Stimulated activated CD8-positive, alpha-beta memory T cell treated with anti-CD3 and anti-CD28 coated beads, Interleukin-7, amount 100 ng/mL, for 24 hours (primary cell): ENCODE data around the gene ABAT.
"Not testable (repeated sequence)": the region's sequence is repeated elsewhere in the genome, so short reads cannot be mapped to it uniquely, and the experiment has no call there.

Experiments
- DNase-seq: peaks from one replicate; pipeline ENCODE4 v3.0.0-alpha.2; 2020; ENCODE audit warnings: low read depth

ABAT gene

GRCh38 chr16:8742068-8742467 lies 67.7 kb downstream of the ABAT start:
- no peak for DNase-seq

GRCh38 chr16:8748944-8749343 lies 74.5 kb downstream of the ABAT start:
- not testable (repeated sequence) for DNase-seq

GRCh38 chr16:8751481-8752311 lies 77.3 kb downstream of the ABAT start:
- no peak for DNase-seq

- DNase-seq: no peak
These were observed 78.3 kb downstream of the ABAT start for GRCh38 chr16:8752706-8753105.

DNA sequence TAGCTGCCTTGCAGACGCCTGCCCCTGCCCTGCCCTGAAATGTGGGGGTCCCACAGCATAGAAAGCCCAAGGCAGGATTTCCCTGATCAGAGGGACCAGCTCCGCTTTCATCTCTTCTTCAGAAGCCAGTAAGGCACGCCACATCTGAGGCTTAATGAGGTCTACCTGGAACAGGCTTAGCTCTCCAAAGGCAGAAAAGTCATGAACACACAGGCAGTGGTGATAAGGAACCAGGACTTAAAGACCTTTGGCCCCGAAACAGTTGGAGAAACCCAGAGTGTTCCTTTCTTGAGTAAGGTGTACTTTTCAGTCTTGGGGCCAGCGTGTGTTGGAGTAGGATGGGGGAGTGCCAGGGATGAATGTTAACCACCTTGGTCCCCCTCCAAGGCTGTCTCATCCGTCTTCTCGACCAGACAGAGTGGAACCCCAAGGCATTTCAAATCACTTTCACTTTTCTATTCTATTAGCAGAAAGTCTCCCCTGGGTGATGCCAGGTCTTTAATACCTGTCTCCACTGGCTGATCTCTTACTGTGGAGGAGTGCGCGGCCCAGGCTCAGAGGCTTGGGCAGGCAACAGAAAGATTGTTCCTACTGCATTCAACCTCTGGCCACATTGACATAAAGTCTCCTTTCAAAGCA lies 79.1 kb downstream of the ABAT start:
- no peak for DNase-seq

DNA sequence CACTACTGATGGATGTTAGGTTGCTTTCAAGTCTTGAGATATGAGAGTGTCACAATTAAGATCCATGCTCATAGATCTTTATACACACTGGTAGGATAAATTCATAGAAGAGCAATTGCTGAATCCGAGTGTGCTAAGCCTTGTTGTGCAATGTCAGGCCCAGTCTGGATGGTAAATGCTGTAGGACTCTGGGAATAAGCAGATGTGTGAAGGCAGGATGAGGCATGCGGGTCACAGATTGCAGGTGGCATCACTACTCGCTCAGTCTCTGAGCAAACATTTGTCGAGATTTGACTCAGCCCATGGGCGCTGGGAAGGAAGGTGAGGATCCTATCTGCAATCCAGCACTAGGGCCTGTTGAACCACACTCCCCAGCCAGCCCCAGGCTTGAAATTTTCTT lies 82.3 kb downstream of the ABAT start:
- DNase-seq: no peak

- no peak for DNase-seq
These were observed 83.6 kb downstream of the ABAT start for GRCh38 chr16:8758022-8758421.

GRCh38 chr16:8760021-8760420 lies 85.6 kb downstream of the ABAT start:
- DNase-seq: no peak

DNA sequence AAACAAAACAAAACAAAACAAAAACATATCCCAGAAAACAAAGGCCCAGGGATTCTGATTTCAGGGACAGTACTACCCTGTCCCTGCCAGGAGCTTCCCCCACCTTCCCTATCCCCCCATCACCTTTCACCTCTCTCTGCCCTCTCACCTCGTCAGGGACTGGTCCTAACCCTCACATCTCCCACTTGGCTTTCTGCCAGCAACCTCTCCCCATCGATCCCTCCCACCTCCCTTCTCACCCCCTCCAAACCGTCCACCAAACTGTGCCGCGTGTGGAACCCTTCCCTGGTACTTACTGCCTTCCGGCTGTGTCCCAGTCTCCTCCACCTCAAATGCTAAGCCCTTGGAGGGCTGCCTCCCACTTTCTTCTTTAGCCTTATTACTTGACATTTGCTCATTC lies 86.7 kb downstream of the ABAT start:
- no peak for DNase-seq

DNA sequence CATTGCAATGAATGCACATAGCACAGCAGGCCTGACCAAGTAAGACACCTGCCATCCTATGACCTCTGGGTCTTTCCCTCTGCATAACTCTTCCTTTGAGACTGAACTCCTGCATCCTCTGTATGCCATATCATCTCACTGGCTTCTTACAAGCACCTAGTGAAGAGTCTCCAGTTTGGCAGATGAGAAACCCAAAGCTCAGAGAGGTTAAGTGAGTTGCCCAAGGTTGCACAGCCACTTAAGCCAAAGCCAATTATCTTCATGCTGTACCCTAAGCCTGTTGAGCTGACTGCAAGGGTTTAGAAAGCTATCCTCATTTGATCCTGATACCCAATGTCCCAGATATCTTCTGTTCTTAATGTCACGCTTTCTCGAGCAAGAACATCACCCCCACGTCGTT lies 87.8 kb downstream of the ABAT start:
- DNase-seq: no peak

GRCh38 chr16:8763083-8763482 lies 88.7 kb downstream of the ABAT start:
- DNase-seq: no peak

- no peak for DNase-seq
These were observed 89.5 kb downstream of the ABAT start for GRCh38 chr16:8763899-8764298.

DNA sequence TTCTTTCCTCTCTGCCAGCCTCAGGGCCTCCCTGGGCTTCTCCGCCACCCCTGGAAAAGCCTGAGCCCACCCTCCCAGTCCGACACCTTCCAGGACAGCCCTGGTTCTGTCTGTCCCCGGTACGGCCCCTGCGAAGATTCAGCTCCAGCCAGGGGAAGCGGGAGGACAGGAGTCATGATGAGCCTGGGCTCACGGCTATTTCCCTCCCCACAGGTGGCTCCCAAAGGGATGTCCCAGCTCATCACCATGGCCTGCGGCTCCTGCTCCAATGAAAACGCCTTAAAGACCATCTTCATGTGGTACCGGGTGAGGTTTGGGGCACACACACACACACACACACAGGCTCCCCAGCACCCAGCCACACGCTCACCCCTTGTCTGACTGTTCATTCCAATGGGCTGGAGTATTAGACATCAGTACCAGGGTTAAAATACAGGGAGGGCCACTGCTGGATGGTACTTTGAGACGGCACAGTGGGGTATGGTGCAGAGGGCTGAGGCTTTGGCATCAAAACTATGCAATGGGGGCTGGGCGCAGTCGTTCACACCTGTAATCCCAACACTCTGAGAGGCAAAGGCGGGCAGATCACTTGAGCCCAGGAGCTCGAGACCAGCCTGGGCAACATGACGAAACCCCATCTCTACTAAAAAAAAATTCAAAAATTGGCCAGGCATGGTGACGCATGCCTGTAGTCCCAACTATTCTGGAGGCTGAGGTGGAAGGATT lies 90.3 kb downstream of the ABAT start:
- DNase-seq: no peak

- no peak for DNase-seq
These were observed 92.8 kb downstream of the ABAT start for GRCh38 chr16:8767176-8767575.

DNA sequence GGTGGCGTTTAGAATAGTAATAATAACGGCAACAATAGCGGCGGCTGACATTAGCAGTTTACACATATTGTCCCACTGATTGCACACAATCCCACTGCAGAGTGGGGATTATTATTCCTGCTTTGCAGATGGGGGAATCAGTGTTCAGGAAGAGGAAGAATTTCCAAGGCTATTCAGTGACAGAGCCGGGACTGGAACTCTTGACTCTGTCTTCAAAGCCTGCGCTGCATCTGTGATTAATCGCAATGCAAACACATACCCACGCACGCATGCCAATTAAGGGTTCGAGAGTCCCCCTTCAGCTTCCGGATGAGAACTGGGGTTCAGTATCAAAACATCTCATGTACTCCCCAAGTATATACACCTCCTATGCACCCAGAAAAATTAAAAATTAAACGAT lies 93.9 kb downstream of the ABAT start:
- no peak for DNase-seq

DNA sequence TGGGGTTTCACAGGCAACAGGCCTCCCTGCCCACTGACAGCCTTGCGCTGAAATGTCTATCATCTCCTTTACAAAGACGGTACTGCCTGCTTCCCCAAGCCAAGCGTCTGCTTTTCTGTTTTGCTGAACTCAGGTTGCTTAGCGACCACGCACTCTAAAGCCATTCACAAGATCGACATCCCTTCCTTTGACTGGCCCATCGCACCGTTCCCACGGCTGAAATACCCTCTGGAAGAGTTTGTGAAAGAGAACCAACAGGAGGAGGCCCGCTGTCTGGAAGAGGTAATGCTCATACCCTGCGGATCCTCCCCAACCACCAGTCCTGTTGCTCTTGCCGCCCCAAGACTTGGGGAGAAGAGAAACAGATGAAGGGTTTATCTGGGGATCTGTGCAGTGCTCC lies 94.3 kb downstream of the ABAT start:
- DNase-seq: no peak

GRCh38 chr16:8773537-8773936 lies 99.1 kb downstream of the ABAT start:
- DNase-seq: no peak

GRCh38 chr16:8774208-8774607 lies 99.8 kb downstream of the ABAT start:
- DNase-seq: no peak

GRCh38 chr16:8775359-8775758 lies 100.9 kb downstream of the ABAT start:
- DNase-seq: no peak

DNA sequence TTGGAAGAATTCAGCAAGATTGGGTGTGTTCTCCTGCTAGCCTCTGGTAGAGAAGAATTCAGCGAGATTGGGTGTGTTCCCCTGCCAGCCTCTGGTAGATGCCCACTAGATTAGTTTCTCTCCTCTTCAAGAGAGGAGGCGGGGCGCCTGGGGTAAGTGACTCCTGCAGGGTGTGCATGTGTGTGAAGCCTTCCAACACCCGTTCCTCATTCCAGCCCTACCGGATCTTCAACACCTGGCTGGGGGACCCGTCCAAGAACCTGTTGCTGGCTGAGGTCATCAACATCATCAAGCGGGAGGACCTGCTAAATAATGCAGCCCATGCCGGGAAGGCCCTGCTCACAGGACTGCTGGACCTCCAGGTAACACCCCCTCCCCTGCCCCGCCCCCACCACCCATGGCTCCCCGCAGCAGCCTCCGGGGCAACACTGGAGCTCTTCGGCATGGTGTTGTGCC lies 101.7 kb downstream of the ABAT start:
- no peak for DNase-seq

DNA sequence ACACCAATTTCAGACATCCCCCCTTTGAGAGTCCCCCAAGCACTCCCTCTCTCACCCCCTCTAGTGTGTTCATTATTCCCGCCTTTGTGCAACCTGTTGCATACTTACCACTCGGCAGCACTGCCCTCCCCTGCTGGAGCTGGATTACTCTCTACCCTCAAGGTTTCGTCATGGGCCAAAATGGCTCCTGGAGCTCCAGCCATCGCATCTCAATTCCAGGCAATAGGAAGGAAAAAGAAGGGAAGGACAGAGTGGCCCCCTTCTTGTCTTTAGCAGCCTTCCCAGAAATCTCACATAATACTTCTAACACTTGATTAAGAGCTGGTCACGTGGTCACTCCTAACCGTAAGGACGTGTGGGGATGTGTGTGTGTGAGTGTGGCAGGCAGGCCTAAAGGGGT lies 102.8 kb downstream of the ABAT start:
- no peak for DNase-seq

DNA sequence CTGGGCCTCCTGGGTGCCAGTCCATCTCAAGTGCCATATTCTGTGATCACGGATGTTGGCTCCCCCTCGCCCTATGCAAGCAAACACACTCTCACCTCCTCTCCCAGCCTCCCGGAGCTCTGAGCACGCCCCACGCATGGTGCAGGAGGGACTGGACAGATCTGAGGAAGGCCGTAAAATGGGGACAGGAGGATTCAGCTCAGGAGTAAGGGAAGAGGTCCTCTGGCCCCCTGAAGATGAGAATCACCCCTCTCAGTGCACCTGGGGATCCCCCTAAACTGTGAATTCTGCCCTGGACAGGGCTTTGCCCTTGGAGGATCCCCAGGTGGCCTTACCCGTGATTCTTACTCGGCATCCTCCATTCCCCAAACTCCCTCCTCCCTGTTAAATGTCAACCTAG lies 107.4 kb downstream of the ABAT start:
- DNase-seq: no peak

- no peak for DNase-seq
These were observed 108.3 kb downstream of the ABAT start for GRCh38 chr16:8782673-8783072.
